Measurements from ENCODE around the gene QSOX2. TPM values are rescaled to one million over a fixed set of nuclear protein-coding genes. Genes with fewer than 3 reads are reported as not detected.

The QSOX2 gene
- total RNA-seq, 2 donors from 2014 or later = 7.2 to 13.5 TPM

DNA sequence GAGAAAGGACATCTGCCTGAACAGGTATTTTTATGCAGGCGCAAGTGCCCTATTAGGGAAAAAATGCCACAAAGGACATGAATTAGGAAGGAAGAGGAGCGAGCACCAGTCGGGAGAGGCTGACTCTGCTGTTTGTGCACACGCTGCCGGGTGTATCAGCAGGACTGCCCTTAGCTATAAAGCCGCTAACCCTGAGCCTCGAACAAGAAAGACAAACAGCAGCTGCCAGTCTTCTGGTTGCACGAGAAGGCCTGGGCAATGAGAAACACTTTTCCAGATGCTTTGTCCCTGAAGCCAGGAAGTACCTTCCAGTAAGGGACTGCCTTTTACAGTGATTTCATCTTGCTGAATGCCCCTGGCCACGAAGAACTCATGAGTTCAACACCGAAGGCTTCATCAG lies 12.6 kb downstream of the QSOX2 start:
- no peaks in the 10 kb centered on the region for H3K36me3 ChIP-seq
- TF ChIP-seq, protein P1, sequence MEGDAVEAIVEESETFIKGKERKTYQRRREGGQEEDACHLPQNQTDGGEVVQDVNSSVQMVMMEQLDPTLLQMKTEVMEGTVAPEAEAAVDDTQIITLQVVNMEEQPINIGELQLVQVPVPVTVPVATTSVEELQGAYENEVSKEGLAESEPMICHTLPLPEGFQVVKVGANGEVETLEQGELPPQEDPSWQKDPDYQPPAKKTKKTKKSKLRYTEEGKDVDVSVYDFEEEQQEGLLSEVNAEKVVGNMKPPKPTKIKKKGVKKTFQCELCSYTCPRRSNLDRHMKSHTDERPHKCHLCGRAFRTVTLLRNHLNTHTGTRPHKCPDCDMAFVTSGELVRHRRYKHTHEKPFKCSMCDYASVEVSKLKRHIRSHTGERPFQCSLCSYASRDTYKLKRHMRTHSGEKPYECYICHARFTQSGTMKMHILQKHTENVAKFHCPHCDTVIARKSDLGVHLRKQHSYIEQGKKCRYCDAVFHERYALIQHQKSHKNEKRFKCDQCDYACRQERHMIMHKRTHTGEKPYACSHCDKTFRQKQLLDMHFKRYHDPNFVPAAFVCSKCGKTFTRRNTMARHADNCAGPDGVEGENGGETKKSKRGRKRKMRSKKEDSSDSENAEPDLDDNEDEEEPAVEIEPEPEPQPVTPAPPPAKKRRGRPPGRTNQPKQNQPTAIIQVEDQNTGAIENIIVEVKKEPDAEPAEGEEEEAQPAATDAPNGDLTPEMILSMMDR (IDR thresholded peaks at IDR 0.05) = no peak
- H3K4me3 ChIP-seq = no peak overlapping the region
- ATAC-seq (ENCODE audit: insufficient number of reproducible peaks, low FRiP score, low read depth) (no peak), DNase-seq (ENCODE audit: low spot score) (no peak)
- H3K9me3 ChIP-seq = no peaks in the 10 kb centered on the region
- peaks cover 0 to 5% of the 10 kb centered on the region in 2 donors for H3K4me1 ChIP-seq (ENCODE audit: control insufficient read depth in 1 of 2, low read depth in 2 of 2)
- no peaks in the 10 kb centered on the region for H3K27me3 ChIP-seq (replicated peaks; ENCODE audit: insufficient read depth)
- H3K27ac ChIP-seq = no peak overlapping the region

DNA sequence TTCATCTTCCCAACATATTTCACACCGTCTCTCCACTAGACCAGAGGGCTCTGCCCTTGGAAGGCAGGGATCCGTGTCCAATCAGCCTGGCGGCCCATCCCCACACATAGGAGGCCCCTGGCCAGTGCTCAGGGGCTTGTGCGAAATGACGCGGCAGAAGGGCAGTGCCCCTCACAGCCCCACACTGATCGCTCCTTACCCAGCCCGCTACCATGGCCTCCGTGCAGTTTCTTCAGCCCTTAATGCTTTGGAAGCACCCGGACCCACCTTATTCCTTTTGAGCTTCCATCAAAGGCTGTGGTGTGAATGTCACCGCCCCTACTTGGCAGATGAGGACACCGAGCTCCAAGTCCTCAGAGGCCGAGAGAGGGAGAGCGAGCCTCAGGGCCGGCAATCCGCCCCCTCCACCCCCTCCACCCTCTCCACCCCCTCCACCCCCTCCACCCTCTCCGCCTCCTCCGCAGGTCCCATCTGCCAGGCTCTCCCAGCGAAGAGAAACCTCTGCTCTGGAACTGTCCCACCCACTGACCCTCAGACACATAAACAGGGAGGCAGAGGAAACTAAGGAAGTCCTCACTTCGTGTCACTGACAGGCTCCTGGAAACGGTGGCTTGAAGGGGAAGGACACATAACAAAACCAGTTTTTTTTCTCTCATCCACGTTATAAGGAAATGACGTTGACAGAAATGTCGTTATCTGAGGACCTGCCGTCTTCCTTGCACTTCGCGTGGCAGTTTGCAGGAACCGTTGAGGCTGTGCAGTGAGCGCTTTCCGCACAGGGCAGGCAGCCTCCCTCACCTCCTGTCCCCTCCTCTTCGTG lies 13.9 kb downstream of the QSOX2 start:
- ATAC-seq (ENCODE audit: insufficient number of reproducible peaks, low FRiP score, low read depth) (no peak), DNase-seq (ENCODE audit: low spot score) (no peak)
- Histone ChIP-seq H3K27ac (no peak overlapping the region), H3K36me3 (no peaks in the 10 kb centered on the region), H3K4me3 (no peak overlapping the region), H3K9me3 (no peaks in the 10 kb centered on the region), H3K4me1 (ENCODE audit: control insufficient read depth in 1 of 2, low read depth in 2 of 2) (peaks cover 0 to 5% of the 10 kb centered on the region in 2 donors), H3K27me3 (replicated peaks; ENCODE audit: insufficient read depth) (no peaks in the 10 kb centered on the region)
- TF ChIP-seq, protein P1 (IDR thresholded peaks at IDR 0.05) = no peak

DNA sequence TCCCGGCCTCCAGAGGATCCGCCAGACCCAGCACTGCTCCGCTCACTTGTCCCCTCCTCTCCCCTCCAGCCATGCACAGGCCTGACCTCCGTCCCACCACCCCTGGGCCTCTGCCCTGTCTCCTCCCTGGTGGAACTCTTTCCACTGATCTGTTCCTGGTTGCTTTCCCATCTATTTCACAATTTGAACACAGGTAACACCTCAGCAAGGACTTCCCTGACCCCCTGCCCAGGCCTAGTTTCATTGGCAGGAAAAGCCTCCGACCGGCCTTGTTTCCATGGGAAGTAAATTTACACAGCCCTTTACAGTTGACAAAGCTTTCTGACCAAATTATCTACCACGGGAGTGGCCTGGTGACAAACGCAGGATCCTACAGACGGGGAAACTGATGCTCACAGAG lies 14.8 kb downstream of the QSOX2 start:
- Histone ChIP-seq H3K4me1 (ENCODE audit: control insufficient read depth in 1 of 2, low read depth in 2 of 2) (peaks cover 0 to 5% of the 10 kb centered on the region in 2 donors), H3K9me3 (no peaks in the 10 kb centered on the region), H3K36me3 (no peaks in the 10 kb centered on the region), H3K27ac (no peak overlapping the region), H3K4me3 (no peak overlapping the region), H3K27me3 (replicated peaks; ENCODE audit: insufficient read depth) (no peaks in the 10 kb centered on the region)
- TF ChIP-seq, protein P1 (IDR thresholded peaks at IDR 0.05) = no peak
- ATAC-seq (ENCODE audit: insufficient number of reproducible peaks, low FRiP score, low read depth) (no peak), DNase-seq (ENCODE audit: low spot score) (no peak)

DNA sequence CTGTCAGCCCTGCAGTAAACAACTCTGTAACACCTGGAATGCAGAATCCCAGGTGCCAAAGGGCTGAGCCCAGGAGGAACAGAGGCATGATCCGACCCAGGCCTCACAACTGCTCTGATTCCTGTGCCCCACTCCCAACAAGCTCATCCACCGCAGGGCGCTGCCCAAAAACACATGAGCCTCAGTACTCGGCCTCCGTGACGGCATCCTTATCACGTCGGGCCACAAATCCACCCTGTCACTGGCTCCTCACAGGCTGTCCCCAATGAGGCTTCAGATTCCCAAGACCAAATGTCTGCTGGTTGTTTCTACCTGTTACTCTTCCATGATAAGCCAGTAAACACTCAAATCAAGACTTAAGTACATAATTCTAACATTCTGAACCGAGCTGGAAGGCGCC lies 15.2 kb downstream of the QSOX2 start:
- no peak overlapping the region for H3K4me3 ChIP-seq
- no peaks in the 10 kb centered on the region for H3K36me3 ChIP-seq
- TF ChIP-seq, protein P1 (IDR thresholded peaks at IDR 0.05) = no peak
- no peaks in the 10 kb centered on the region for H3K27me3 ChIP-seq (replicated peaks; ENCODE audit: insufficient read depth)
- H3K27ac ChIP-seq = no peak overlapping the region
- no peak for DNase-seq (ENCODE audit: low spot score)
- H3K9me3 ChIP-seq = no peaks in the 10 kb centered on the region
- ATAC-seq (ENCODE audit: insufficient number of reproducible peaks, low FRiP score, low read depth) = no peak
- H3K4me1 ChIP-seq (ENCODE audit: control insufficient read depth in 1 of 2, low read depth in 2 of 2) = peaks cover 0 to 5% of the 10 kb centered on the region in 2 donors

DNA sequence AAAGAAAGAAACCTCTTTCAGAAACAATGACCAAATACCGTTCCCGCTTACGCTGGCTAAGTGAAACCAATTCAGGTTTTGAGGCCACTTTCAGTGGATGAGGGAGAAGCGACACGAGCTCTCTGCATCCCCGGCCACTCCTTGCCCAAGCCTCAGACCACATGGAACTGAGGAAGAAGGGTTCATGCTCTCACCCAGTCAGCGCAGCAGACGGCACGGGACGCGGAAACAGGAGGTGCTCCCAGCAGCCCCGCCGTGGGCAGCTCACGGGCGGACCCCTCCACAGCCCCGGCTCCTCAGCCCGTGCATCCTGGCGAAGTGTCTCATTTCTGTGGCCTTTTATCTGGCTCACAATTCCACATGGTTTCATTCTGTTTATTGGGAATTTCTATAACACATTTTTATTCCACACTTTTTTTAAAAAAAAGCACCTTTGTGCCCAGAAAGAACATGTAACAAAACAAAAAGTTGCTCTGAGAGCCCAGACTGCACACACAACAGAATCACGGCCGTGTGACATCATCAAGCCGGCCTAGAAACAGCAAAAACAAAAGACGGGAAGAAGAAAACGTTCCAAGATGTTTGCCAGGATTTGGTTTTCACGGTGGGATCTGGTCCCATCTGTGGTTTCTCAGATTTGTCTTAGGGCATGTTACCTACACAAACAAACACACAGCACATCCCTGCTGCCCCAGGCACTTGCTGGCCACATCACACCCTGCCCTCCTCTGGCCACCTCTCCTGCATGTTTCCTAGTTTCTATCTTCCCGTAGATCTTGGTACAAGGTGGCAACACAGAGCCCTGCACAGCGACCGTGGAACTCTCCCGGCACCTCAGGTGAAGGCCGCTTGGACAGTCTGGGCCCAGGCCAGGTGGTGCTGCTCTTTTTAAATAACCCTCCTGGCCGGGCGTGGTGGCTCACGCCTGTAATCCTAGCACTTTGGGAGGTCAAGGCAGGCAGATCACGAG lies 16.2 kb downstream of the QSOX2 start:
- Histone ChIP-seq H3K4me1 (ENCODE audit: control insufficient read depth in 1 of 2, low read depth in 2 of 2) (peaks cover 0 to 5% of the 10 kb centered on the region in 2 donors), H3K27me3 (replicated peaks; ENCODE audit: insufficient read depth) (no peaks in the 10 kb centered on the region), H3K36me3 (no peaks in the 10 kb centered on the region), H3K9me3 (no peaks in the 10 kb centered on the region), H3K4me3 (peak overlapping the region; percentile 28), H3K27ac (no peak overlapping the region)
- ATAC-seq (ENCODE audit: insufficient number of reproducible peaks, low FRiP score, low read depth) (no peak), DNase-seq (ENCODE audit: low spot score) (no peak)
- TF ChIP-seq, protein P1 (IDR thresholded peaks at IDR 0.05) = no peak
